GM23338 (cell line): Measurements from ENCODE around the gene C9orf57.

Experiments
- CTCF ChIP-seq, 2 experiments: fragments of 200-600 bp in 1 of 2; sonication (generic) in 1 of 2; conservative IDR thresholded peaks; 2 replicates each; pipeline versions ENCODE4 v1.5.1 to v1.6.1; 2016 to 2017; ENCODE audit warnings: antibody characterized with exemption in 2 of 2, low read depth in 2 of 2, mild to moderate bottlenecking in 2 of 2, moderate library complexity in 1 of 2
- EZH2 ChIP-seq: fragments of 200-600 bp; sonication (generic); IDR thresholded peaks from one replicate; pipeline ENCODE4 v1.8.0; 2017; ENCODE audit warnings: antibody characterized with exemption, mild to moderate bottlenecking, low read depth; ENCODE audit not compliant: unreplicated experiment
- POLR2AphosphoS5 ChIP-seq: IDR thresholded peaks from 2 replicates; pipeline ENCODE4 v1.6.1; 2016; ENCODE audit warnings: antibody characterized with exemption, low read depth

- TF ChIP-seq CTCF (conservative IDR thresholded peaks at IDR 0.05; ENCODE audit: low read depth in 2 of 2) = no peak
- no peak for TF ChIP-seq EZH2
- TF ChIP-seq POLR2AphosphoS5 = no peak
Measured at GRCh38 chr9:72041775-72042194, 18.6 kb downstream of the C9orf57 start.
